ENCODE measurements around the gene PCDHB9. TPM values are rescaled to one million over a fixed set of nuclear protein-coding genes. Genes with fewer than 3 reads are reported as not detected.
"Not testable (repeated sequence)": the region's sequence is repeated elsewhere in the genome, so short reads cannot be mapped to it uniquely, and the experiment has no call there.

Gene PCDHB9
- total RNA-seq, 1 donor from 2014 or later = 3.7 TPM

- Histone ChIP-seq H3K9me3 (peaks cover 35% of the 10 kb centered on the region), H3K27me3 (no peaks in the 10 kb centered on the region)
Measured at GRCh38 chr5:141180313-141180712, 6.6 kb upstream of the PCDHB9 start.

GRCh38 chr5:141182248-141182647 is 4.7 kb upstream of the PCDHB9 start, which contains the start of gene PCDHB16:
Gene PCDHB16 (plus strand): TSS chr5:141182387. CDS start chr5:141182560, 173 bp downstream.
- Histone ChIP-seq H3K27ac (peak within 1 kb of the TSS; percentile 24), H3K27me3 (no peaks in the 10 kb centered on the region), H3K4me1 (no peaks in the 10 kb centered on the region), H3K4me3 (peak within 1 kb of the TSS; percentile 9 to 39), H3K9me3 (peaks cover 32% of the 10 kb centered on the region), H3K36me3 (no peaks in the 10 kb centered on the region)
- TF ChIP-seq CTCF (IDR thresholded peaks at IDR 0.05) = peak in 1 of 3 experiments; percentile 28
- TF ChIP-seq POLR2A (IDR thresholded peaks at IDR 0.05) = no peak
- intact Hi-C loops (cut with DNase I) = no loop called here
- no peak for DNase-seq (ENCODE audit: extremely low spot score in 2 of 2)

More at GRCh38 chr5:141180313-141180712, 6.6 kb upstream of the PCDHB9 start:
- Histone ChIP-seq H3K4me3 (no peak overlapping the region), H3K27ac (no peak overlapping the region), H3K36me3 (no peaks in the 10 kb centered on the region), H3K4me1 (no peaks in the 10 kb centered on the region)
- no peak for TF ChIP-seq CTCF (IDR thresholded peaks at IDR 0.05)
- DNase-seq (ENCODE audit: extremely low spot score in 2 of 2) = no peak
- intact Hi-C loops (cut with DNase I) = no loop called here

- H3K9me3 ChIP-seq = peaks cover 27% of the 10 kb centered on the region
- DNase-seq (ENCODE audit: extremely low spot score in 2 of 2); H3K27me3 ChIP-seq; H3K36me3 ChIP-seq; intact Hi-C loops (cut with DNase I); H3K4me1 ChIP-seq; H3K4me3 ChIP-seq; H3K27ac ChIP-seq: not testable (repeated sequence)
Measured at GRCh38 chr5:141184117-141184855, 2.7 kb upstream of the PCDHB9 start.

- H3K4me3 ChIP-seq; H3K27ac ChIP-seq; H3K27me3 ChIP-seq; DNase-seq (ENCODE audit: extremely low spot score in 2 of 2); H3K36me3 ChIP-seq; intact Hi-C loops (cut with DNase I); H3K4me1 ChIP-seq: not testable (repeated sequence)
- peaks cover 28% of the 10 kb centered on the region for H3K9me3 ChIP-seq
Measured at GRCh38 chr5:141188682-141189081, 1.7 kb downstream of the PCDHB9 start.

GRCh38 chr5:141189131-141189530 is 2.2 kb downstream of the PCDHB9 start:
- DNase-seq (ENCODE audit: extremely low spot score in 2 of 2); H3K36me3 ChIP-seq; H3K27me3 ChIP-seq; intact Hi-C loops (cut with DNase I); H3K4me1 ChIP-seq; H3K27ac ChIP-seq; H3K4me3 ChIP-seq: not testable (repeated sequence)
- H3K9me3 ChIP-seq = peaks cover 27% of the 10 kb centered on the region

GRCh38 chr5:141192110-141192725 is 5.3 kb downstream of the PCDHB9 start, which contains the start of gene PCDHB10:
Gene PCDHB10 (plus strand): TSS chr5:141192353. CDS start chr5:141192553, 200 bp downstream.
- no peaks in the 10 kb centered on the region for H3K27me3 ChIP-seq
- peaks cover 29% of the 10 kb centered on the region for H3K9me3 ChIP-seq
- no peak within 1 kb of the TSS for H3K4me3 ChIP-seq
- intact Hi-C loops (cut with DNase I) = no loop called here
- no peaks in the 10 kb centered on the region for H3K4me1 ChIP-seq
- no peak for DNase-seq (ENCODE audit: extremely low spot score in 2 of 2)
- H3K27ac ChIP-seq = no peak within 1 kb of the TSS
- TF ChIP-seq POLR2AphosphoS5 (IDR thresholded peaks at IDR 0.05; ENCODE audit: insufficient read depth in 1 of 2, low read depth in 1 of 2) = no peak
- TF ChIP-seq CTCF (IDR thresholded peaks at IDR 0.05) = no peak
- no peaks in the 10 kb centered on the region for H3K36me3 ChIP-seq

GRCh38 chr5:141194332-141194731 is 7.4 kb downstream of the PCDHB9 start:
- intact Hi-C loops (cut with DNase I); H3K4me1 ChIP-seq; H3K27me3 ChIP-seq; DNase-seq (ENCODE audit: extremely low spot score in 2 of 2); H3K27ac ChIP-seq; H3K36me3 ChIP-seq; H3K4me3 ChIP-seq: not testable (repeated sequence)
- H3K9me3 ChIP-seq = peaks cover 23% of the 10 kb centered on the region

Measured in vagina (tissue), 2 donors.